GM19395 (cell line): ENCODE data around the gene SYNE3.

Experiments
- ATAC-seq: cut with Tn5 transposase; IDR thresholded peaks from one replicate; pipeline ENCODE4 v1.9.1; 2021; ENCODE audit warnings: mild to moderate bottlenecking, moderate library complexity; ENCODE audit not compliant: unreplicated experiment

SYNE3 gene

GRCh38 chr14:95478309-95478708 is 38.1 kb downstream of the SYNE3 start:
- ATAC-seq: no peak

- ATAC-seq: no peak
Measured at GRCh38 chr14:95477411-95478269, 38.8 kb downstream of the SYNE3 start.

- no peak for ATAC-seq
Measured at GRCh38 chr14:95476747-95477146, 39.7 kb downstream of the SYNE3 start.

GRCh38 chr14:95475540-95476240 is 40.8 kb downstream of the SYNE3 start:
- ATAC-seq: no peak

- no peak for ATAC-seq
Measured at GRCh38 chr14:95474941-95475340, 41.5 kb downstream of the SYNE3 start.

- no peak for ATAC-seq
Measured at GRCh38 chr14:95474486-95474885, 42.0 kb downstream of the SYNE3 start.

- ATAC-seq: no peak
Measured at GRCh38 chr14:95472819-95473251, 43.6 kb downstream of the SYNE3 start.

- ATAC-seq: no peak
Measured at GRCh38 chr14:95471476-95471875, 45.0 kb downstream of the SYNE3 start.

GRCh38 chr14:95471016-95471415 is 45.4 kb downstream of the SYNE3 start:
- ATAC-seq: no peak

GRCh38 chr14:95469134-95469481 is 47.3 kb downstream of the SYNE3 start:
- ATAC-seq: no peak

GRCh38 chr14:95468448-95469133 is 47.9 kb downstream of the SYNE3 start:
- ATAC-seq: no peak

GRCh38 chr14:95467657-95468056 is 48.8 kb downstream of the SYNE3 start:
- no peak for ATAC-seq

- ATAC-seq: no peak
Measured at GRCh38 chr14:95467232-95467631, 49.2 kb downstream of the SYNE3 start.
